ENCODE measurements around the gene BTRC. TPM values are rescaled to one million over a fixed set of nuclear protein-coding genes. Genes with fewer than 3 reads are reported as not detected.

BTRC gene
- total RNA-seq, 2 donors from 2014 or later: 16.0 to 25.4 TPM

GRCh38 chr10:101569622-101570427 lies 215.9 kb downstream of the BTRC start:
- Histone ChIP-seq H3K9me3 (no peaks in the 10 kb centered on the region), H3K27me3 (replicated peaks; ENCODE audit: insufficient read depth) (peaks cover 10% of the 10 kb centered on the region), H3K4me1 (replicated peaks) (no peaks in the 10 kb centered on the region), H3K36me3 (no peaks in the 10 kb centered on the region), H3K27ac (no peak overlapping the region), H3K4me3 (peak overlapping the region; percentile 38 to 40)
- no peak for TF ChIP-seq POLR2AphosphoS5 (IDR thresholded peaks at IDR 0.05)
- no peak for TF ChIP-seq POLR2A (IDR thresholded peaks at IDR 0.05)
- peak; percentile 78 to 96 (median 88) for TF ChIP-seq CTCF (IDR thresholded peaks at IDR 0.05)
- 1% methylated on average over 34 of the region's 56 CpGs for WGBS
- intact Hi-C loops (cut with DNase I): loop anchor here (1.0 to 10.0 kb wide), 4 partner anchors 105 to 408 kb away; no protein-coding TSS in a partner anchor
- peak; percentile 76 for DNase-seq (ENCODE audit: low spot score)

DNA sequence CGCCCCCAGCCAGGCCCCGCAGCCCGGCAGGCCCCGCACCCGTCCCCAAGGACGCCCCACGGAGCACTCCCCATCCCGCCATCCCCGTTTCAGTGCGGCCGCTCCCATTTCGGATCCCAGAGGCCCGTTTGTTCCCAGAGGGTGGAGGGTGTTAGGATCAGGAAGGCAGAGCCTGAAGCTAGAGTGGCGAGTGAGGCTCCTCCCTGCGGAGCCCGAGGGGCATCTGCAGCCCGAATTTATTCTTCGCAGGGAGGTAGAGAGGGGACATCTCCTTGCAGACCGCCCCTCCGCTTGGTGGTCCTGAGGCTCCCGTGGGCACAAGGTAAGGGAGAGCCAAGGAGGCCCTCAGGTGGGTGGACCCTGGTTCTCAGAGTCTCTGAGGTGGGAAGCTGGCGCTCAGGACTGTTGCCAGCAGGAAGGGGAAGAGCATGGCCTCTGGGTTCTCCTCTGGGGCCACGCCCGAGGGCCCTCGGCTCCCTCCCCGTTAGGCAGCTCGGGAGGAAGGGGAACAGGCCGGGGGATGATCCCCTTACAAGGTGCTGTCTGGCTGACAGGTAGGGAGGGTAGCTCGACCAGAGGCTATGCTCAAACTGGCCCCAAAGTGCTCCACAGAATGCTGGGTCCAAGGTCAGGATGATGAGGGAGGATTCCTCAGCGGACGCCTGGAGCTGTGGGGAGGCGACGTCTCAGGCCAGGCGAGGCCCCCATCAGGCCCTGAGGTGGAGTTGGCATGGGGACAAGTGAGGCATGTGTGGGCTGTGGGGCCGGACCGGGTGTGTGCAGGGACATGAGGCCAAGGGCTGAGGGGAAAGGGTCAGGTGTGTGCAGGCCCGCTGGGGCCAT lies 216.7 kb downstream of the BTRC start:
- DNase-seq (ENCODE audit: low spot score): no peak
- H3K27ac ChIP-seq: no peak overlapping the region
- TF ChIP-seq POLR2AphosphoS5 (IDR thresholded peaks at IDR 0.05) (no peak), CTCF (IDR thresholded peaks at IDR 0.05) (peak in 1 of 4 experiments; percentile 3), POLR2A (IDR thresholded peaks at IDR 0.05) (no peak)
- no peaks in the 10 kb centered on the region for H3K4me1 ChIP-seq (replicated peaks)
- no peaks in the 10 kb centered on the region for H3K9me3 ChIP-seq
- peak overlapping the region; percentile 38 to 40 for H3K4me3 ChIP-seq
- intact Hi-C loops (cut with DNase I): loop anchor here (1.0 to 5.0 kb wide), 2 partner anchors 357 to 408 kb away; no protein-coding TSS in a partner anchor
- WGBS: 11% methylated on average over 17 of the region's 37 CpGs
- no peaks in the 10 kb centered on the region for H3K36me3 ChIP-seq
- H3K27me3 ChIP-seq (replicated peaks; ENCODE audit: insufficient read depth): peaks cover 5% of the 10 kb centered on the region

- no peak overlapping the region for H3K27ac ChIP-seq
- no peaks in the 10 kb centered on the region for H3K36me3 ChIP-seq
- no peaks in the 10 kb centered on the region for H3K9me3 ChIP-seq
- no peak overlapping the region for H3K4me3 ChIP-seq
- DNase-seq (ENCODE audit: low spot score): no peak
- 74% methylated on average over 7 of the region's 8 CpGs for WGBS
- no peaks in the 10 kb centered on the region for H3K4me1 ChIP-seq (replicated peaks)
- H3K27me3 ChIP-seq (replicated peaks; ENCODE audit: insufficient read depth): peaks cover 4% of the 10 kb centered on the region
- intact Hi-C loops (cut with DNase I): loop anchor here (5.0 kb wide), 1 partner anchor 409 kb away; no protein-coding TSS in a partner anchor
- TF ChIP-seq POLR2AphosphoS5 (IDR thresholded peaks at IDR 0.05) (no peak), POLR2A (IDR thresholded peaks at IDR 0.05) (no peak), CTCF (IDR thresholded peaks at IDR 0.05) (no peak)
These were observed 217.4 kb downstream of the BTRC start for GRCh38 chr10:101571271-101571925.

- no peaks in the 10 kb centered on the region for H3K27me3 ChIP-seq (replicated peaks; ENCODE audit: insufficient read depth)
- 80% methylated on average over 7 of the region's 7 CpGs for WGBS
- TF ChIP-seq POLR2A (IDR thresholded peaks at IDR 0.05) (no peak), CTCF (IDR thresholded peaks at IDR 0.05) (no peak), POLR2AphosphoS5 (IDR thresholded peaks at IDR 0.05) (no peak)
- H3K27ac ChIP-seq: no peak overlapping the region
- intact Hi-C loops (cut with DNase I): loop anchor here (5.0 kb wide), 1 partner anchor 410 kb away; no protein-coding TSS in a partner anchor
- H3K4me3 ChIP-seq: no peak overlapping the region
- no peak for DNase-seq (ENCODE audit: low spot score)
- no peaks in the 10 kb centered on the region for H3K4me1 ChIP-seq (replicated peaks)
- H3K36me3 ChIP-seq: no peaks in the 10 kb centered on the region
- no peaks in the 10 kb centered on the region for H3K9me3 ChIP-seq
These were observed 218.2 kb downstream of the BTRC start for GRCh38 chr10:101572126-101572525.

All from prostate gland (tissue), 2 donors.